Urinary bladder (tissue), 4 donors: ENCODE measurements around the gene TRABD. TPM values are rescaled to one million over a fixed set of nuclear protein-coding genes. Genes with fewer than 3 reads are reported as not detected.
"Not testable (repeated sequence)": the region's sequence is repeated elsewhere in the genome, so short reads cannot be mapped to it uniquely, and the experiment has no call there.

ENCODE experiments used
- DNase-seq: peaks from one replicate; pipeline ENCODE4 v3.0.0-alpha.2; 2015; ENCODE audit errors: extremely low spot score
- H3K27ac ChIP-seq: one replicate; pipeline ENCODE4 v1.5.1; 2013; ENCODE audit warnings: low read depth, mild to moderate bottlenecking, moderate library complexity
- H3K36me3 ChIP-seq: one replicate; pipeline ENCODE4 v1.6.1; 2013; ENCODE audit warnings: mild to moderate bottlenecking, moderate library complexity; ENCODE audit not compliant: insufficient read depth
- H3K4me1 ChIP-seq: one replicate; pipeline ENCODE4 v1.6.1; 2013; ENCODE audit warnings: mild to moderate bottlenecking, moderate library complexity; ENCODE audit not compliant: insufficient read depth
- H3K4me3 ChIP-seq: one replicate; pipeline ENCODE4 v1.5.1; 2013; ENCODE audit warnings: low read depth, low read length
- WGBS: extraction: QIAGEN DNeasy Blood & Tissue Kit; methylation state at CpG from one replicate; pipeline ENCODE4 v1.1.7; 2013; 5-methylcytosine and 5-hydroxymethylcytosine counted together
- polyA plus RNA-seq: library from polyadenylated mRNA; stranded (reverse); fragments of 200-250 nt; gene quantifications from one replicate; pipeline ENCODE4 v1.2.3, GENCODE V29; 2013
- total RNA-seq: library from RNA; depleted of rRNA; stranded (reverse); fragments of >200 nt; gene quantifications from one replicate; pipeline ENCODE4 v1.2.3, GENCODE V29; 2014
- donor health status: healthy with polysubstance abuse.
- donor health status: healthy.

Gene TRABD
- total and polyA plus RNA-seq, 2 donors = 7.7 to 36.4 TPM

- DNase-seq = no peak
- 87% methylated on average over 23 of the region's 23 CpGs for WGBS
- no peak overlapping the region for H3K27ac ChIP-seq
- H3K4me1 ChIP-seq = no peaks in the 10 kb centered on the region
- no peaks in the 10 kb centered on the region for H3K36me3 ChIP-seq
- H3K4me3 ChIP-seq = no peak overlapping the region
Observed at GRCh38 chr22:50161508-50162390, 24.0 kb upstream of the TRABD start.

- 89% methylated on average over 10 of the region's 10 CpGs for WGBS
- Histone ChIP-seq H3K4me1 (no peaks in the 10 kb centered on the region), H3K36me3 (no peaks in the 10 kb centered on the region), H3K4me3 (no peak overlapping the region), H3K27ac (no peak overlapping the region)
- no peak for DNase-seq
Observed at GRCh38 chr22:50162391-50162956, 23.2 kb upstream of the TRABD start.

GRCh38 chr22:50165436-50166123, 20.1 kb upstream of the TRABD start:
- H3K36me3 ChIP-seq = no peaks in the 10 kb centered on the region
- no peak for DNase-seq
- no peak overlapping the region for H3K4me3 ChIP-seq
- H3K4me1 ChIP-seq = no peaks in the 10 kb centered on the region
- WGBS = 96% methylated on average over 28 of the region's 28 CpGs
- H3K27ac ChIP-seq = no peak overlapping the region

GRCh38 chr22:50167689-50168489, 17.8 kb upstream of the TRABD start:
- H3K4me3 ChIP-seq = no peak overlapping the region
- H3K27ac ChIP-seq = no peak overlapping the region
- no peaks in the 10 kb centered on the region for H3K36me3 ChIP-seq
- WGBS = 50% methylated on average over 11 of the region's 11 CpGs
- no peak for DNase-seq
- no peaks in the 10 kb centered on the region for H3K4me1 ChIP-seq

GRCh38 chr22:50168490-50169180, 17.1 kb upstream of the TRABD start:
- H3K4me1 ChIP-seq, H3K4me3 ChIP-seq, H3K27ac ChIP-seq, H3K36me3 ChIP-seq, DNase-seq: not testable (repeated sequence)
- 77% methylated on average over 5 of the region's 5 CpGs for WGBS

GRCh38 chr22:50169181-50169759, 16.4 kb upstream of the TRABD start:
- Histone ChIP-seq H3K36me3 (no peaks in the 10 kb centered on the region), H3K4me1 (no peaks in the 10 kb centered on the region), H3K4me3 (peak overlapping the region; percentile 65), H3K27ac (no peak overlapping the region)
- no peak for DNase-seq
- 16% methylated on average over 36 of the region's 36 CpGs for WGBS

GRCh38 chr22:50169774-50170341, 15.9 kb upstream of the TRABD start:
- Histone ChIP-seq H3K36me3 (no peaks in the 10 kb centered on the region), H3K4me3 (peak overlapping the region; percentile 65), H3K4me1 (no peaks in the 10 kb centered on the region), H3K27ac (no peak overlapping the region)
- no peak for DNase-seq
- WGBS = 1% methylated on average over 70 of the region's 70 CpGs

- no peaks in the 10 kb centered on the region for H3K36me3 ChIP-seq
- peak within 1 kb of the TSS; percentile 65 for H3K4me3 ChIP-seq
- 9% methylated on average over 96 of the region's 105 CpGs for WGBS
- DNase-seq = no peak
- no peaks in the 10 kb centered on the region for H3K4me1 ChIP-seq
- no peak within 1 kb of the TSS for H3K27ac ChIP-seq
Observed at GRCh38 chr22:50170453-50171318, 15.0 kb upstream of the TRABD start, which contains the start of gene PANX2. Gene PANX2, plus strand, starts transcription at chr22:50170731. Its CDS starts 0 bp downstream, at chr22:50170731.

- Histone ChIP-seq H3K4me1 (no peaks in the 10 kb centered on the region), H3K27ac (no peak overlapping the region), H3K36me3 (no peaks in the 10 kb centered on the region), H3K4me3 (no peak overlapping the region)
- DNase-seq = no peak
- WGBS = 68% methylated on average over 15 of the region's 15 CpGs
Observed at GRCh38 chr22:50171319-50171964, 14.3 kb upstream of the TRABD start.

GRCh38 chr22:50171965-50172421, 13.7 kb upstream of the TRABD start:
- DNase-seq = no peak
- no peaks in the 10 kb centered on the region for H3K36me3 ChIP-seq
- 73% methylated on average over 13 of the region's 13 CpGs for WGBS
- no peak overlapping the region for H3K27ac ChIP-seq
- no peak overlapping the region for H3K4me3 ChIP-seq
- H3K4me1 ChIP-seq = no peaks in the 10 kb centered on the region

GRCh38 chr22:50173311-50173982, 12.3 kb upstream of the TRABD start:
- WGBS = 84% methylated on average over 26 of the region's 26 CpGs
- DNase-seq = no peak
- Histone ChIP-seq H3K36me3 (no peaks in the 10 kb centered on the region), H3K27ac (no peak overlapping the region), H3K4me1 (no peaks in the 10 kb centered on the region), H3K4me3 (no peak overlapping the region)
